Measurements from ENCODE around the gene MPZ.
"Not testable (repeated sequence)": the region's sequence is repeated elsewhere in the genome, so short reads cannot be mapped to it uniquely, and the experiment has no call there.

MPZ gene

GRCh38 chr1:161255955-161256520 lies 53.7 kb downstream of the MPZ start:
- DNase-seq (ENCODE audit: low spot score): not testable (repeated sequence)

GRCh38 chr1:161255302-161255701 lies 54.5 kb downstream of the MPZ start:
- DNase-seq (ENCODE audit: low spot score): not testable (repeated sequence)
